WTC11 (cell line): ENCODE measurements around the gene NGB. TPM values are rescaled to one million over a fixed set of nuclear protein-coding genes. Genes with fewer than 3 reads are reported as not detected.

Experiments
- ATAC-seq: fragments of 200-7000 bp; cut with Tn5 transposase; 2 replicates; pipeline ENCODE4 v1.10.0; 2021; ENCODE audit warnings: mild to moderate bottlenecking, moderate library complexity
- CTCF ChIA-PET: fragments of 300-600 bp; sonication (Branson Sonifier 250); formaldehyde crosslinking; loops from one replicate; lab custom pipeline; 2021; ENCODE audit warnings: antibody characterized with exemption; lab: Charles Lee
- POLR2A ChIA-PET: fragments of 350-600 bp; sonication (Branson Sonifier 250); formaldehyde crosslinking; loops from one replicate; lab custom pipeline; 2021; ENCODE audit warnings: antibody characterized with exemption; lab: Charles Lee
- DNase-seq: peaks from one replicate; pipeline ENCODE4 v3.0.0; 2021; ENCODE audit warnings: low spot score
- H3K27ac Mint-ChIP-seq: 2 replicates; pipeline ENCODE4 v1.8.0; 2021; ENCODE audit warnings: mixed read lengths
- H3K27me3 Mint-ChIP-seq: 2 replicates; pipeline ENCODE4 v1.8.0; 2021; ENCODE audit warnings: low read depth, mild to moderate bottlenecking, moderate library complexity, mixed read lengths
- H3K36me3 Mint-ChIP-seq: 2 replicates; pipeline ENCODE4 v1.8.0; 2021; ENCODE audit warnings: mixed read lengths
- H3K4me1 Mint-ChIP-seq: 2 replicates; pipeline ENCODE4 v1.8.0; 2022; ENCODE audit warnings: mixed read lengths
- H3K4me3 Mint-ChIP-seq: 2 replicates; pipeline ENCODE4 v1.8.0; 2021; ENCODE audit warnings: mild to moderate bottlenecking, moderate library complexity, mixed read lengths
- H3K9me3 Mint-ChIP-seq: 2 replicates; pipeline ENCODE4 v1.8.0; 2021; ENCODE audit warnings: mixed read lengths
- ARID4B ChIP-seq: sonication (generic); formaldehyde crosslinking; IDR thresholded peaks from 2 replicates; pipeline ENCODE4 v1.8.0; 2023; ENCODE audit warnings: missing genetic modification reagents, mild to moderate bottlenecking, borderline replicate concordance
- CREB1 ChIP-seq: sonication (generic); formaldehyde crosslinking; IDR thresholded peaks from 2 replicates; pipeline ENCODE4 v1.8.0; 2023; ENCODE audit warnings: mild to moderate bottlenecking, missing genetic modification reagents
- CREM ChIP-seq: sonication (generic); formaldehyde crosslinking; IDR thresholded peaks from 2 replicates; pipeline ENCODE4 v1.8.1; 2022; ENCODE audit warnings: mild to moderate bottlenecking, missing genetic modification reagents, moderate library complexity
- E2F5 ChIP-seq: sonication (generic); formaldehyde crosslinking; IDR thresholded peaks from 2 replicates; pipeline ENCODE4 v1.8.1; 2022; ENCODE audit warnings: mild to moderate bottlenecking, moderate library complexity, missing genetic modification reagents
- ELF4 ChIP-seq: sonication (generic); formaldehyde crosslinking; IDR thresholded peaks from 2 replicates; pipeline ENCODE4 v1.8.1; 2022; ENCODE audit warnings: low read depth, mild to moderate bottlenecking, moderate library complexity, missing genetic modification reagents
- FOXJ3 ChIP-seq: sonication (generic); formaldehyde crosslinking; IDR thresholded peaks from 2 replicates; pipeline ENCODE4 v1.9.0; 2021; ENCODE audit warnings: missing genetic modification reagents, mild to moderate bottlenecking, borderline replicate concordance
- GABPB1 ChIP-seq: sonication (generic); formaldehyde crosslinking; IDR thresholded peaks from 2 replicates; pipeline ENCODE4 v1.8.1; 2023; ENCODE audit warnings: mild to moderate bottlenecking, missing genetic modification reagents
- IRF2 ChIP-seq: sonication (generic); formaldehyde crosslinking; IDR thresholded peaks from 2 replicates; pipeline ENCODE4 v1.8.0; 2022; ENCODE audit warnings: low read depth, missing genetic modification reagents, borderline replicate concordance
- NR1H2 ChIP-seq: sonication (generic); formaldehyde crosslinking; IDR thresholded peaks from 2 replicates; pipeline ENCODE4 v1.9.0; 2021; ENCODE audit warnings: mild to moderate bottlenecking, moderate library complexity, missing genetic modification reagents
- NR3C1 ChIP-seq: sonication (generic); formaldehyde crosslinking; conservative IDR thresholded peaks from 2 replicates; pipeline ENCODE4 v1.8.1; 2023; ENCODE audit warnings: low read depth, mild to moderate bottlenecking, missing genetic modification reagents
- PRDM15 ChIP-seq: sonication (generic); formaldehyde crosslinking; IDR thresholded peaks from 2 replicates; pipeline ENCODE4 v1.8.0; 2022; ENCODE audit warnings: missing genetic modification reagents
- PREB ChIP-seq: sonication (generic); formaldehyde crosslinking; IDR thresholded peaks from 2 replicates; pipeline ENCODE4 v1.8.1; 2022; ENCODE audit warnings: mild to moderate bottlenecking, missing genetic modification reagents, moderate library complexity, borderline replicate concordance
- SOX15 ChIP-seq: fragments of 250-450 bp; sonication (Bioruptor Pico); IDR thresholded peaks from 2 replicates; pipeline ENCODE4 v1.9.0; 2021; ENCODE audit warnings: mild to moderate bottlenecking
- SP1 ChIP-seq: sonication (generic); formaldehyde crosslinking; conservative IDR thresholded peaks from 2 replicates; pipeline ENCODE4 v1.8.1; 2022; ENCODE audit warnings: missing genetic modification reagents
- TEAD1 ChIP-seq: sonication (generic); formaldehyde crosslinking; IDR thresholded peaks from 2 replicates; pipeline ENCODE4 v1.8.0; 2022; ENCODE audit warnings: mild to moderate bottlenecking, missing genetic modification reagents
- ZNF232 ChIP-seq: sonication (generic); formaldehyde crosslinking; IDR thresholded peaks from 2 replicates; pipeline ENCODE4 v1.8.0; 2022; ENCODE audit warnings: mild to moderate bottlenecking, missing genetic modification reagents
- ZNF425 ChIP-seq: fragments of 250-450 bp; sonication (Bioruptor Pico); conservative IDR thresholded peaks from 2 replicates; pipeline ENCODE4 v1.9.0; 2021; ENCODE audit warnings: mild to moderate bottlenecking
- ZSCAN18 ChIP-seq: fragments of 250-450 bp; sonication (Bioruptor Pico); IDR thresholded peaks from 2 replicates; pipeline ENCODE4 v2.1.2; 2022; ENCODE audit warnings: mild to moderate bottlenecking, moderate library complexity
- total RNA-seq: library from RNA; stranded (reverse); gene quantifications from 3 replicates; pipeline ENCODE4 v1.2.3, GENCODE V29; 2021

The NGB gene
- total RNA-seq, 1 experiment from 2014 or later: 0.33 TPM

GRCh38 chr14:77220246-77221017 is 50.6 kb downstream of the NGB start:
- TF ChIP-seq TEAD1 (CRISPR knock-in tag) (no peak), NR1H2 (no peak), CREB1 (CRISPR knock-in tag) (no peak), FOXJ3 (CRISPR knock-in tag) (no peak), ZNF425 (CRISPR knock-in tag) (no peak), ZSCAN18 (no peak), GABPB1 (CRISPR knock-in tag) (no peak), E2F5 (CRISPR knock-in tag) (no peak), ZNF232 (CRISPR knock-in tag) (no peak), NR3C1 (CRISPR knock-in tag) (no peak), SP1 (CRISPR knock-in tag) (no peak), ARID4B (no peak), PREB (no peak), ELF4 (CRISPR knock-in tag) (no peak), IRF2 (CRISPR knock-in tag) (no peak), PRDM15 (CRISPR knock-in tag) (no peak), CREM (CRISPR knock-in tag) (no peak), SOX15 (CRISPR knock-in tag) (no peak)
- peaks cover 47% of the 10 kb centered on the region for H3K4me1 Mint-ChIP-seq
- no peaks in the 10 kb centered on the region for H3K36me3 Mint-ChIP-seq
- no peak for DNase-seq
- no peaks in the 10 kb centered on the region for H3K27me3 Mint-ChIP-seq
- no peaks in the 10 kb centered on the region for H3K9me3 Mint-ChIP-seq
- H3K27ac Mint-ChIP-seq: no peak overlapping the region
- no peak for ATAC-seq
- ChIA-PET CTCF (interaction anchor here (0.9 to 2.0 kb wide), 3 partner anchors 14 to 344 kb away, joined by 3 to 5 read pairs (median 3); partner anchors contain the start of gene TMEM63C), POLR2A (no interaction called here)
- no peak overlapping the region for H3K4me3 Mint-ChIP-seq
